Adrenal gland (tissue), 12 donors: Measurements from ENCODE around the gene STAP1. TPM values are rescaled to one million over a fixed set of nuclear protein-coding genes. Genes with fewer than 3 reads are reported as not detected.

Experiments
- DNase-seq, 7 donors: peaks; one replicate each; pipeline ENCODE4 v3.0.0-alpha.2; 2019 to 2020
- H3K27ac ChIP-seq, 5 donors: fragments of 200-600 bp; sonication (generic) in 4 of 5; 1 replicate in 3 of 5; 2 replicates in 2 of 5; pipeline versions ENCODE4 v1.5.1 to v1.8.0; 2016 to 2020; ENCODE audit warnings: mild to moderate bottlenecking in 1 of 5
- H3K27me3 ChIP-seq: fragments of 200-600 bp; 2 replicates; pipeline ENCODE4 v1.8.0; 2021
- H3K36me3 ChIP-seq, 2 donors: fragments of 200-600 bp; replicated peaks in 1 of 2; 1 replicate in 1 of 2; 2 replicates in 1 of 2; pipeline versions ENCODE4 v1.5.1 to v1.8.0; 2018 to 2022
- H3K4me1 ChIP-seq, 2 donors: fragments of 200-600 bp; replicated peaks in 1 of 2; 1 replicate in 1 of 2; 2 replicates in 1 of 2; pipeline versions ENCODE4 v1.5.1 to v1.8.0; 2018 to 2021
- H3K4me3 ChIP-seq, 4 donors: fragments of 200-600 bp; sonication (generic) in 3 of 4; one replicate each; pipeline ENCODE4 v1.5.1; 2016 to 2018
- H3K9me3 ChIP-seq, 3 donors: fragments of 200-600 bp; sonication (generic) in 1 of 3; replicated peaks in 1 of 3; 1 replicate in 2 of 3; 2 replicates in 1 of 3; pipeline versions ENCODE4 v1.5.1 to v1.8.0; 2016 to 2021
- CTCF ChIP-seq, 6 experiments: fragments of 450-650 bp in 4 of 6; fragments of 200-600 bp in 2 of 6; sonication (generic) in 1 of 6; IDR thresholded peaks; 1 replicate in 5 of 6; 2 replicates in 1 of 6; pipeline versions ENCODE4 v1.5.1 to v1.8.0; 2016 to 2021; ENCODE audit warnings: antibody characterized with exemption in 6 of 6, mild to moderate bottlenecking in 2 of 6, moderate library complexity in 1 of 6
- POLR2A ChIP-seq, 2 donors: fragments of 450-650 bp; IDR thresholded peaks; one replicate each; pipeline ENCODE4 v1.6.1; 2017; ENCODE audit warnings: antibody characterized with exemption in 2 of 2, mild to moderate bottlenecking in 2 of 2, moderate library complexity in 1 of 2
- WGBS, 4 donors: extraction: QIAGEN DNeasy Blood & Tissue Kit in 2 of 4; methylation state at CpG; one replicate each; pipeline versions ENCODE4 v1.1.5 to v1.1.7; 2013 to 2017; 5-methylcytosine and 5-hydroxymethylcytosine counted together
- intact Hi-C, 2 donors: fragments of 100-400 bp; cut with DNase I; formaldehyde crosslinking; loops; one replicate each; pipeline versions ENCODE4 v1.14.1 to v1.15.0; 2022 to 2023
- polyA plus RNA-seq, 3 donors: library from polyadenylated mRNA; stranded (reverse); fragments of 200-250 nt in 2 of 3; fragments of 350-450 nt in 1 of 3; fragmentation: Illumina TruSeq in 1 of 3; extraction: RNeasy Lipid Tissue Mini Kit (QIAGEN cat#74804) in 1 of 3; gene quantifications; one replicate each; pipeline ENCODE4 v1.2.3, GENCODE V29; 2013 to 2014
- total RNA-seq, 9 donors: library from RNA; depleted of rRNA in 4 of 9; stranded (reverse); fragments of >200 nt in 4 of 9; fragments of 120-200 nt in 1 of 9; fragmentation: NEBNext Ultra II Directional in 1 of 9; extraction: Animal tissue kit (Norgen Biotek cat#: 25700) in 1 of 9; gene quantifications; one replicate each; pipeline versions ENCODE4 v1.1.0 to v1.2.4, GENCODE V29; 2013 to 2023
- donor health status: healthy with polysubstance abuse.
- donor health status: Bipolar disorder and iron deficiency.
- donor health status: DM: yes; HTN: yes; CAD: no.
- donor health status: DM: no; HTN: no; CAD: no.
- donor health status: DM: no; HTN: no; CAD: no.
- donor health status: DM: yes; HTN: yes; CAD: no.

The STAP1 gene
- total and polyA plus RNA-seq, 12 donors = 0.10 to 0.13 TPM; not detected in 10

GRCh38 chr4:67576059-67576466 is 17.5 kb downstream of the STAP1 start:
- intact Hi-C loops = no loop called here
- no peak for TF ChIP-seq POLR2A (IDR thresholded peaks at IDR 0.05)
- TF ChIP-seq CTCF (IDR thresholded peaks at IDR 0.05) = no peak
- Histone ChIP-seq H3K27me3 (no peaks in the 10 kb centered on the region), H3K27ac (no peak overlapping the region), H3K4me1 (no peaks in the 10 kb centered on the region), H3K4me3 (no peak overlapping the region), H3K9me3 (peaks cover 0 to 4% (median 0%) of the 10 kb centered on the region in 3 donors), H3K36me3 (no peaks in the 10 kb centered on the region)
- DNase-seq = no peak
- 66 to 86% (median 71%) methylated on average over 4 of the region's 4 CpGs for WGBS, 4 donors

- H3K27me3 ChIP-seq = no peaks in the 10 kb centered on the region
- no peak for TF ChIP-seq CTCF (IDR thresholded peaks at IDR 0.05)
- no peak for DNase-seq
- no peak overlapping the region for H3K27ac ChIP-seq
- H3K4me3 ChIP-seq = no peak overlapping the region
- intact Hi-C loops = no loop called here
- H3K4me1 ChIP-seq = no peaks in the 10 kb centered on the region
- peaks cover 0 to 4% (median 0%) of the 10 kb centered on the region in 3 donors for H3K9me3 ChIP-seq
- 88 to 100% (median 91%) methylated on average over 1 of the region's 1 CpG for WGBS, 4 donors
- H3K36me3 ChIP-seq = no peaks in the 10 kb centered on the region
Observed at GRCh38 chr4:67576538-67576937, 18.0 kb downstream of the STAP1 start.

DNA sequence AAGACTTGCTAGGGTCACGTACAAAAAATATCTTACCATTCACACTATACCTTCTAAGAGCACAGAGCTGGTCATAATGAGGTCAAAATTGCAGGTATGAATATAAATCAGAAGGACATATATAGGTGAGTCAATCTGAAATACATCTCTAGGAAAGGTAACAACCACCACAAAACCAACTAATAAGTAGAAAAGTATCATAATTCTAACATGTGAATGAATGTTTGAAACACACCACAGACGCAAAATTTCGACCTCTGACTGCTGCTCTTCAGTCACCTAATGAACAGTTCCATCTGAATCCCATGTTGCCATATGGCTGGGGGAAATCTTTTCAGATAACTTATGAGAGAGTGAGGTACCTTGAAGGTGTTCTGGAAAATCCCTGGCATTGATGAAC is 22.1 kb downstream of the STAP1 start:
- DNase-seq = no peak
- intact Hi-C loops = no loop called here
- H3K4me1 ChIP-seq = no peaks in the 10 kb centered on the region
- 67 to 93% (median 88%) methylated on average over 3 of the region's 3 CpGs for WGBS, 4 donors
- H3K27me3 ChIP-seq = no peaks in the 10 kb centered on the region
- H3K27ac ChIP-seq = no peak overlapping the region
- H3K36me3 ChIP-seq = no peaks in the 10 kb centered on the region
- TF ChIP-seq POLR2A (IDR thresholded peaks at IDR 0.05) = no peak
- TF ChIP-seq CTCF (IDR thresholded peaks at IDR 0.05) = no peak
- no peaks in the 10 kb centered on the region for H3K9me3 ChIP-seq
- H3K4me3 ChIP-seq = no peak overlapping the region

- no peak overlapping the region for H3K4me3 ChIP-seq
- no peaks in the 10 kb centered on the region for H3K4me1 ChIP-seq
- H3K9me3 ChIP-seq = no peaks in the 10 kb centered on the region
- H3K27me3 ChIP-seq = no peaks in the 10 kb centered on the region
- no peak for TF ChIP-seq CTCF (IDR thresholded peaks at IDR 0.05)
- TF ChIP-seq POLR2A (IDR thresholded peaks at IDR 0.05) = no peak
- intact Hi-C loops = no loop called here
- WGBS, 4 donors = 58 to 72% (median 66%) methylated on average over 8 of the region's 8 CpGs
- H3K36me3 ChIP-seq = no peaks in the 10 kb centered on the region
- H3K27ac ChIP-seq = no peak overlapping the region
- no peak for DNase-seq
Observed at GRCh38 chr4:67581208-67581857, 22.8 kb downstream of the STAP1 start.
